NCI-H226 (cell line): ENCODE results near the gene ZNF763.
"Not testable (repeated sequence)": the region's sequence is repeated elsewhere in the genome, so short reads cannot be mapped to it uniquely, and the experiment has no call there.

ENCODE experiments used
- DNase-seq: peaks from one replicate; pipeline ENCODE4 v3.0.0-alpha.2; 2015

ZNF763 gene

DNA sequence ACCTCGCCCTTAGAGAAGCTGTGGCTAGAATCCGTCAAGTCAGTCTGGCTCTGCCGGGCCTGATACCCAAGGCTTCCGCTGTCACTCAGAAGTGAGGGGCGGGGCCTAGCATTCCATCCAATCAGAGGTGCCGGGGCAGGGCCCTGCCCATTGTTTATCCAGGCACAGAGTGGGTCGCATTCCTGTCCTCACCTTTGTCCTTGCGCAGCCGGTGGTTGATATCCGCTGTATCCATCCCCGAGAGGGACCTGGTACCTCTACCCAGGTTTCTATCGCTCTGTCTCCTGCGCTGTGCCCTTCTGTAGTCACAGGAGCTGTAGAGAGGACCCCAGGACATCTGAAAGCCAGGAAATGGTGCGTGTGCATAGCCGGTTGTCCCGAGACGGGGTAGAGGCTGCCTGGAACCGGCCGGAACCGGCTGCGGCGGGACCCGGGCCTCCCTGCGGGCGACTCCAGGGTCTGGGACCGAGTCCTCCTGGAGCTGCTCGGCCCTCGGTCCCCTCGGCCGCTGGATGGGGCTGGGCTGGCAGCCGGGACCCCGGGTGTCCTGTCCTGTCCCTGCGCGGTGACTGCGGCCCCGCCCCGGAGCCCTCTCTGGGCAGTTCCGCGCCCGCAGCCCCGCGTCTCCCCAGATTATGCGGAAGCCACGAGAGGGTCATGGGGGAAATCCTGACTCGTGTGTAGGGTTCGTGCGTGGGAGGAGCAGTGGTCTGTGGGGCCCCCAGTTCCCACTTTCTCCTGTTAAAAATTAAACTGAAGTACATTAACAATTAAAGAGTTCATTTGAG is at the start of gene ZNF763:
Gene ZNF763, plus strand, starts transcription at position 183 of the 788 bp plus-strand sequence. Its CDS starts 169 bp downstream, at position 352.
- DNase-seq = no peak

DNA sequence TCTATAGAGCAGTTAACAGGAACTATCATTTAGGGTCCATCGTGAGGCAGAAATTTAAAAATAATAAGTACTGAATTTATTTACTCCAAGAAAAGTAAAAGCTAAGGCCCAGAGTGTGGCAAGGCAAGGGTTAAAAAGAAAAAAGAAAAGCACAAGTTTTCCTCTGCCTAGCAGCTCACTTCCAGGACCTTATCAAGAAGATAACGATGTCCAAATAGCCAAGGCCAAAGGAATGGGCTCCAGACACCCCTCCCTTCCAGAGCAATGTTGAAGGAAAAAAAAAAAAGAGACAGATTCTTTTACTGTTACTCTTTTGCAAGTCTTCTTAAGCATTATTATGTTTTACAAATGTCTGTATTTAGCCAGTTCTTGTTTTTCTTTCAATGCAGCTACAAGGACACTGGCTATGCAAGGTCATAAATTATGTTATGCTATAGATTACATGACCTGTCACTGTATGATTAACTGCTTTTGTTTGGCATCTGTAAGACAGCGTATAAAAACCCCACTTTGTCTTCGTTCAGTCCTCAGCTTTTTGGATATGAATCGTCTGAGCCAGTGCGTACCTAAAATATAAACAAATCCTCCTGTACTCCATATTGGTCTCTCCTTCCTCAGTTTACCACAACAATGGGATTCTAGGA is 42.9 kb upstream of the ZNF763 start:
- peak; percentile 67 for DNase-seq

DNA sequence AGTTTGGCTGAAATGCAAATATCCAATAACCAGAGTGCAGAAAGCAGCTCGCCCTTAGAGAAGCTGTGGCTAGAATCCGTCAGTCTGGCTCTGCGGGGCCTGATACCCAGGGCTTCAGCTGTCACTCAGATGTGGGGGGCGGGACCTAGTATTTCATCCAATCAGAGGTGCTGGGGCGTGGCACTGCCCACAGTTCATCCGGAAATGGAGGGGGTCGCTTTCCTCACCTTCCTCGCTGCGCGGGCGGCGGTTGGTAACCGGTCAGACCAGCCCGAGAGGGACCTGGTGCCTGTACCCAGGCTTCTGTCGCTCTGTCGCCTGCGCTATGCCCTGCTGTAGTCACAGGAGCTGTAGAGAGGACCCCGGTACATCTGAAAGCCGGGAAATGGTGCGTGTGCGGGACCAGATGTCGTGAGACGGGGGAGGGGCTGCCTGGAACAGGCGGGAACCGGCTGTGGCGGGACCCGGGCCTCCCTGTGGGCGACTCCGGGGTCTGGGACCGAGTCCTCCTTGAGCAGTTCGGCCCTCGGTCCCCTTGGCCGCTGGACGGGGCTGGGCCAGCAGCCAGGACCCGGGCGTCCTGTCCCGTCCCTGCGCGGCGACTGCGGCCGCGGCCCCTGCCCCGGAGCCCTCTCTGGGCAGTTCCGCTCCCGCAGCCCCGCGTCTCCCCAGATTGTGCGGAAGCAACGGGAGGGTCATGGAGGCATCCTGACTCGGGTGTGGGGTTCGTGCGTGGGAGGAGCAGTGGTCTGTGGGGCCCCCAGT is 39.8 kb upstream of the ZNF763 start, which contains the start of gene ZNF700:
Gene ZNF700, plus strand, starts transcription at position 222 of the 765 bp plus-strand sequence. Its CDS starts 104 bp downstream, at position 326.
- peak; percentile 83 for DNase-seq

DNA sequence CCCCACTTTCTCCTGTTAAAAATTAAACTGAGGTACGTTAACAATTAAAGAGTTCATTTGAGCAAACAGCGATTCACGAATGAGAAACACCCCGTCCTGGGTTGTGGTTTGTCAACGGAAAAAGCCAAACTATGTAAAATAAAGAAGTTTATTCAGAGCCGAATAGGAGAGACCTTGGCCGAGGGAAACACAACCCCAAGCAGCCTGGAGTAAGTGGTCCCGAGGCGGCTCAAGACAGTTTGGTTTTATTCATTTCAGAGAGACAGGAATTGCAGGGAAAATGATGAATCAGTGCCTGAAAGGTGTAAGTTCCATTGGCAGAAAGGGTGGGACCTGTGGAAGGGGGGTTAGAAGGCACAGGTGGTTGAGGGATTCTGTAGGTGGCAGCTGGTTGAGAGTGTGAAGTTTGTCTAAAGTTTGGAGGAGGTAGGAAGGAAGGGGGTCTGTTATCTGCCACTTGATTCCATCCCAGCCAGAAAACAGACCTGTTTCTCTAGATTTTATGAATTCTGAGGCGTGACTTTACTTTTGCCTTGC is 39.1 kb upstream of the ZNF763 start:
- not testable (repeated sequence) for DNase-seq

DNA sequence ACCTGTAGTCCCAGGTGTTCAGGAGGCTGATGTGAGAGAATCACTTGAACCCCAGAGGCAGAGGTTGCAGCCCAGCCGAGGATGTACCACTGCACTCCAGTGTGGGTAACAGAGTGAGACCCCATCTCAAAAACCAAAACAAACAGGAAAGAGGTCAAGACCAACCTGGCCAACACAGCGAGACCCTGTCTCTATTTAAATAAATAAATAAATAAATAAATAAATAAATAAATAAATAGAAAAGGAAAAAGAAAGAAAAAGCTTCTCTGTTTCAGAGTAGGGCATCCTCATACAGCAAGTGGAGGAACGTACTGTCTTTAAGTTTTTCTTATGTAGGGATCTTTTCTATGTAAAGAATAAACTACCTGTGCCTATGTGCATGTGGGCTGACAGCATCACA is 37.6 kb upstream of the ZNF763 start:
- DNase-seq = no peak

DNA sequence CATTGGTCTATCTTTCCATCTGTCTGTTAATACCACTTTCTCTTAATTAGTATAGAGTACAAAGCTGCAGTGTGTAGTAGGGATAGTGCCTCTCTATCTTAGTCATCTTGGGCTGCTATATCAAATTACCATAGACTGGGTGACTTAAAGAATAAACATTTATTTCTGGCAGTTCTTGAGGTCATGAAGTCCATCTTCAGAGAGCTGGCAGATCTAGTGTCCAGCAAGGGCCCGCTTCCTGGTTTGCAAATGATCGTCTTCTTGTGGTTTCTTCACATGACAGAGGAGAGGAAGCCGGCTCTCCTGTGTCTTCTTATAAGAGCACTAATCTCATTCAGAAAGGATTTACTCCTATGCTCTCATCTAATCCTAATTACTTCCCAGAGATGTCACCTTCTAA is 33.8 kb upstream of the ZNF763 start:
- no peak for DNase-seq

DNA sequence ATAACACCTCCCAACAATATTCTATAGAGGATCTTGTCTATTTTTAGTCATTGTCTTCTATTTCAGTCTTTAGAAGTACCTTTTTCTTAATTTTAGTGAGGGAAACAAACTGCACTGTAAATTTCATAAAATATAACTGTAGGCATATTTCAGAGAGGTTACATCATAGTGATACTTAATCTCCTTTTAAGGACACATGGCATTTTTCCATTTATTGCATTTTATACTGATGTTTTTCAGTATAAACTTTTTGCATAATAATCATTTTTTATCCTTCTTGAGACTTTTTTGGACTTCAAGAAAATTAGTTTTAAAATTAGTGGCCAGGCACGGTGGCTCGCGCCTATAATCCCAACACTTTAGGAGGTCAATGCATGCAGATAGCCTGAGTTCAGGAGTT is 33.3 kb upstream of the ZNF763 start:
- no peak for DNase-seq

DNA sequence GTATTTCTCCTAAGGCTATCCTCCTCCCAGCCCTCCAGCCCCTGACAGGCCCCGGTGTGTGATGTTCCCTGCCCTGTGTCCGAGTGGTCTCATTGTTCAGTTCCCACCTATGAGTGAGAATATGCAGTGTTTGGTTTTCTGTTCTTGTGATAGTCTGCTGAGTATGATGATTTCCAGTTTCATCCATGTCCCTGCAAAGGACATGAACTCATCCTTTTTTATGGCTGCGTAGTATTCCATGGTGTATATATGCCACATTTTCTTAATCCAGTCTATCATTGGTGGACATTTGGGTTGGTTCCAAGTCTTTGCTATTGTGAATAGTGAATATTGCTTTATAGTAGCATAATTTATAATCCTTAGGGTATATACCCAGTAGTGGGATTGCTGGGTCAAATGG is 29.0 kb upstream of the ZNF763 start:
- not testable (repeated sequence) for DNase-seq

DNA sequence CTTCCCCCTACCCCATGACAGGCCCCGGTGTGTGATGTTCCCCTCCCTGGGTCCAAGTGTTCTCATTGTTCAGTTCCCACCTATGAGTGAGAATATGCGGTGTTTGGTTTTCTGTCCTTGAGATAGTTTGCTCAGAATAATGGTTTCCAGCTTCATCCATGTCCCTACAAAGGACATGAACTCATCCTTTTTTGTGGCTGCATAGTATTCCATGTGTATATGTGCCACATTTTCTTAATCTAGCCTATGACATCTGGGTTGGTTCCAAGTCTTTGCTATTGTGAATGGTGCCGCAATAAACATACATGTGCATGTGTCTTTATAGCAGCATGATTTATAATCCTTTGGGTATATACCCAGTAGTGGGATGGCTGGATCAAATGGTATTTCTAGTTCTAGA is 26.5 kb upstream of the ZNF763 start:
- DNase-seq = not testable (repeated sequence)

DNA sequence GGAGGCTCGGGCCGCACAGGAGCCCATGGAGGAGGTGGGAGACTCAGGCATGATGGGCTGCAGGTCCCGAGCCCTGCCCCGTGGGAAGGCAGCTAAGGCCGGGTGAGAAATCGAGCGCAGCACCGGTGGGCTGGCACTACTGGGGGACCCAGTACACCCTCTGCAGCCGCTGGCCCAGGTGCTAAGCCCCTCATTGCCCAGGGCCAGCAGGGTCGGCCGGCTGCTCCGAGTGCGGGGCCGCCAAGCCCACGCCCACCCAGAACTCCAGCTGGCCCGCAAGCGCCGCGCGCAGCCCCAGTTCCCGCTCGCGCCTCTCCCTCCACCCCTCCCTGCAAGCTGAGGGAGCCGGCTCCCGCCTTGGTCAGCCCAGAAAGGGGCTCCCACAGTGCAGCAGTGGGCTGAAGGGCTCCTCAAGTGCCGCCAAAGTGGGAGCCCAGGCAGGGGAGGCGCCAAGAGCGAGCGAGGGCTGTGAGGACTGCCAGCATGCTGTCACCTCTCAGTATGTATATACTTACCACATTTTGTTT is 23.4 kb upstream of the ZNF763 start:
- not testable (repeated sequence) for DNase-seq

DNA sequence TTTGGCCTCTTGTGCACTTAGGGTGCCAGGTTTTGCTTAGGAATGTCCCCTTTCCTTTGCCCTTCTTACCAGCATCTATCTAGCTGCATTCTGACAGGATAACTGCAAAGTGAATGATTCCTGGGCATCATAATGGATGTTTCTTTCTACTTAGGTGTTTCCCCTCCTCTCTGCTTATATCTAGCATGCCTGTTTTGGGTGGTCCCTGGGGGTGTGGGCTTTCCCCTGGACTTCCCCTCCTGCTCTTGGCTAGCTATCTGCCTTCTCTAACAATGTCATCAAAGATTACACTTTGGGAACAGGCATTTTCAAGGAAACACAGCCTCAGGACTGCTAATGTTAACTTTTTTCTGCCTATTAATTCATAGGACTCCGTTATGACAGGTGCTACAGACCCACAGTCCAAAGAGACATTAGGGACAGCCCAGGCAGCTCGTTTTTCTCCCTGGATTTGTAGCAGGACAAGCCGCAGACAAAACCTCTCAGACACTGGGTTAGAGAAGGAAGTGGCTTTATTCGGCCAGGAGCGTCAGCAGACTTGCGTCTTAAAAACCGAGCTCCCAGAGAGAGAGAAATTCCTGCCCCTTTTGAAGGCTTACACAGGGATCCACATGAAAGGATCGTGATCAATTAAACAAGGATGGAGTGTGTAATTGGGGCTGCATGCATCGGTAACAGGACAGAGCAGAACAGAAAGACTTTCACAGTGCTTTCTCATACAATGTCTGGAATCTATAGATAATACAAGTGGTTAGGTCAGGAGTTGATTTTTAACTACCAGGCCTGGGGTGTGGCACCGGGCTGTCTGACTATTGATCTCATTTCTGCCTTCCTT is 22.6 kb upstream of the ZNF763 start:
- DNase-seq = no peak

DNA sequence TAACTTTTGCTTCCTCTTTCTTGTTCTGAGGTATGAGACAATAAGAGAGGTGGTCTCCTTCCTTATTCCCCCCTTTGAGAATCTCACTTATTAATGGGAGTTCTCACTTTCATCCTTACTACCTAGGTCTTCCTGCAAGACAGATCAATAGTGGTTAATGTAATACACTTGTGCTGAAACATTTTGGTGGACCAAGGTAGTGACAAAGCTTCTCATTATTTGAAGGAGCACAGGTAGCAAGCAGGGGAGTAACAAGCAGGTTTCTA is 22.1 kb upstream of the ZNF763 start:
- DNase-seq = no peak

DNA sequence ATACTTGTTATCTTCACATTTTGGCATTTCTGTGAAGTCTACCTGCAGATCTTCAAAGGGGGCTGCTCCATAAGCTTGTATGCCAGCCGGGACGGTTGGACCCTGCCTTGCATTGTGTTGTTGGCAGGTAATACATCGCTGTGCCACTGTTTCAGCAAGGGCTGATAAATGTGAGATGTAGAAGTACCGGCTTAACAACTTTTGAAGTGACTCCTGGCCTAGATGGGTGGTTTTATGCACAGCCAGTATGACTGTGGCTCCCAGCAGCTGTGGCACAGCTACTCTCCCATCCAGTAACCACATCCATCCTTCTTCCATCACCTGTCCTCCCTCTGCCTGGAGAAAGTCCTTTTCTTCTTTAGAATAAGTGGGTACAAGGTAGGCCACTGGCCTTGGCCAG is 20.2 kb upstream of the ZNF763 start:
- no peak for DNase-seq

DNA sequence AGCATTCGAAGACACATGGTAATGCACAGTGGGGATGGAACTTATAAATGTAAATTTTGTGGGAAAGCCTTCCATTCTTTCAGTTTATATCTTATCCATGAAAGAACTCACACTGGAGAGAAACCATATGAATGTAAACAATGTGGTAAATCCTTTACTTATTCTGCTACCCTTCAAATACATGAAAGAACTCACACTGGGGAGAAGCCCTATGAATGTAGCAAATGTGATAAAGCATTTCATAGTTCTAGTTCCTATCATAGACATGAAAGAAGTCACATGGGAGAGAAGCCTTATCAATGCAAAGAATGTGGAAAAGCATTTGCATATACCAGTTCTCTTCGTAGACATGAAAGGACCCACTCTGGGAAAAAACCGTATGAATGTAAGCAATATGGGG is 16.2 kb upstream of the ZNF763 start:
- DNase-seq = no peak

DNA sequence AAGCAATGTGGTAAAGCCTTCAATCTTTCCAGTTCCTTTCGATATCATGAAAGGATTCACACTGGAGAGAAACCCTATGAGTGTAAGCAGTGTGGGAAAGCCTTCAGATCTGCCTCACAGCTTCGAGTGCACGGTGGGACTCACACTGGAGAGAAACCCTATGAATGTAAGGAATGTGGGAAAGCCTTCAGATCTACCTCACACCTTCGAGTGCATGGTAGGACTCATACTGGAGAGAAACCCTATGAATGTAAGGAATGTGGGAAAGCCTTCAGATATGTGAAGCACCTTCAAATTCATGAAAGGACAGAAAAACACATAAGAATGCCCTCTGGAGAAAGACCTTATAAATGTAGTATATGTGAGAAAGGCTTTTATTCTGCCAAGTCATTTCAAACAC is 15.6 kb upstream of the ZNF763 start:
- DNase-seq = no peak

DNA sequence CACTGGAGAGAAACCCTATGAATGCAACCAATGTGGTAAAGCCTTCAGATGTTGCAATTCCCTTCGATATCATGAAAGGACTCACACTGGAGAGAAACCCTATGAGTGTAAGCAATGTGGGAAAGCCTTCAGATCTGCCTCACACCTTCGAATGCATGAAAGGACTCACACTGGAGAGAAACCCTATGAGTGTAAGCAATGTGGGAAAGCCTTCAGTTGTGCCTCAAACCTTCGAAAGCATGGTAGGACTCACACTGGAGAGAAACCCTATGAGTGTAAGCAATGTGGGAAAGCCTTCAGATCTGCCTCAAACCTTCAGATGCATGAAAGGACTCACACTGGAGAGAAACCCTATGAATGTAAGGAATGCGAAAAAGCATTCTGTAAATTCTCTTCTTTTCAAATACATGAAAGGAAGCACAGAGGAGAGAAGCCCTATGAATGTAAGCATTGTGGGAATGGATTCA is 15.2 kb upstream of the ZNF763 start:
- not testable (repeated sequence) for DNase-seq

DNA sequence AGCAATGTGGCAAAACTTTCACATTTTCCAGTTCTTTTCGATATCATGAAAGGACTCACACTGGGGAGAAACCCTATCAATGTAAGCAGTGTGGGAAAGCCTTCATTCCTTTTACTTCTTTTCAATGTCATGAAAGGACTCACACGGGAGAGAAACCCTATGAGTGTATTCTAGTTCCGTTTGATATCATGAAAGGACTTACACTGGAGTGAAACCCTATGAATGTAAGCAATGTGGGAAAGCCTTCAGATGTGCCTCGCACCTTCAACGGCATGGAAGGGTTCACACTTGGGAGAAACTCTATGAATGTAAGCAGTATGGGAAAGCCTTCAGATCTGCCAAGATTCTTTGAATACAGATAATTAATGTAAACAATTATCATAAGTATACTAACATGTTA is 14.5 kb upstream of the ZNF763 start:
- DNase-seq = no peak

DNA sequence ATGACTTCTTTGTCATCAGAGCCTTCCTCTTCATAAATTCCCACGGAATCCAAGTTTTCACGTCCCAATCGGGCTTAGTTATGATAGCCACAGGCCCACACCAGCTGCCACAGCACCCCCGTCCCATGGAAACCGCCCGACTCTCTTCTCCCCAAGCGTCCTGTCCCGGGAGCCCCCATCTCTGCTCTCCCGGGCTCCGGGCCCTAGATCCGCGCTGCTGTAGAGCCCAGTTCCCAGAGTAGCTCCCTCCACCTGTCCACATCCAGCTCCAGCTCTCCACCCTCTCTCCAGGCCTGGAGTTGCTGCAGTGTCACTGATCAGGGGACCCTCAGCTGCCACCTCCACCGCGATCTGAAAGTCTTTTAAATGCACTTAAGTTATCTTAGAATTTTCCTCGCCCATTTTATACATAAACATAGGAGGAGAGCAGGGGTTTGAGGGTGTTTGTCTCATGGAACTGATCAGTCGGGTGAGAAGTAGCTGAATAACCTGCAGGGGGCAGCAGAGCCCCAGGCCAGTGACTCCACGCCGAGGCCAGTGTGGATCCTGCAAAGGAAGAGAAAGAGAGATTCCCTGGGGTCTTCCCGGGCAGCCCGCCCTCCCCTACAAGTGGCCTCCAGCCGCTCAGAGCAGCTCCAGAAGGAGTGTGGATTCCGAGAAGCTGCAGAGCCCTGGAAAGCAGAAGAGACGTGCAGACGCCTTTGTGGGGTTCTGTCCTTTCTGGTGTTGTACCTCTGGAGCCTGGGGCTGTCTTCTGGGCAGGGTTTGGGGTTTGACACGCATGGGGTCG is 1.1 kb upstream of the ZNF763 start:
- DNase-seq = no peak

DNA sequence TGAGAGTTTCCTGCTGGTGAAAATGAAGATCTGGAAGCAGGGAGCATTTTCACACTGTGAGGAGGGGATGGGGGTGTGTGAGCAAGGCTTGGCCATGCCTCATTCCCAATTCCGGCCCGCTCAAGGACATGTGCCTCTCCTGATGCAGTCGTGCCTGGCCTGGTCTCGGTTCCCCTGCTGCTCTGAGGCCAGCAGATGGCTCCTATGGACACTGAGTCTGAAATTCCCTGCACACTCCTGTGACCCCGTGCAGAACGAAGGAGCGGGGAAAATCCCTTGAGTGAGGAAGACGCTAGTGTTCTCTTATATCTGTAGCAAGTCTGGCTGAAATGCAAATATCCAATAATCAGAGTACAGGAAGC is 363 bp upstream of the ZNF763 start:
- no peak for DNase-seq

DNA sequence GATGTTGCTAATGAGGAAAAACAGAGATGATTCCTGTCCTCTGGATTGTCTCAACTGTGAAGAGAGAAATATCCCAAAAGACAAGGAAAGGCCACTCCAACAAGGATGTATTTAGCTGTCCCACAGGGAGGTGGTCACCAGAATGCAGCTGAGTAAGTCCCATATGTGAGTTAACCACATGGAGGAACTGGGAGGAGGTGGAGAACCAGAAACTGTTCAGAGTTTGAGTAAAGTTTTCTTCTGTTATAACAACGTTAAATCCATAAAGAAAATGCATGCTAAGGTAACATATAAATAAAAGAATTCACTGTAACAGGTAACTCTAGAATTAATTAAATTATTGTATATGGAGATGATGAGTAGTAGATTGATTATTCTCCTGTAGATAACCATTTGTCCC is 5.3 kb downstream of the ZNF763 start:
- DNase-seq = no peak

DNA sequence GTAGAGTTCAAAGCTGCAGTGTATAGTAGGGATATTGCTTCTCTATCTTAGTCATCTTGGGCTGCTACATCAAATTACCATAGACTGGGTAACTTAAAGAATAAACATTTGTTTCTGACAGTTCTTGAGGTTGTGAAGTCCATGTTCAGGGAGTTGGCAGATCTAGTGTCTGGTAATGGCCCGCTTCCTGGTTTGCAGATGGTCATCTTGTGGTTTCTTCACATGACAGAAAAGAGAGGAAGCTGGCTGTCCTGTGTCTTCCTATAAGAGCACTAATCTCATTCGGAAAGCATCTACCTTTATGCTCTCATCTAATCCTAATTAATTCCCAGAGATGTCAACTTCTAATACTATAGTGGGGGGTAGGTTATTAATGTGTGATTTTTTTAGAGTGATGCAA is 6.2 kb downstream of the ZNF763 start:
- no peak for DNase-seq
